KBM-7 (cell line): ENCODE data around the gene NPIPA7.
"Not testable (repeated sequence)": the region's sequence is repeated elsewhere in the genome, so short reads cannot be mapped to it uniquely, and the experiment has no call there.

Experiments
- DNase-seq: peaks from one replicate; pipeline ENCODE4 v3.0.0-alpha.2; 2015
- in situ Hi-C: fragments of 300-500 bp; cut with MboI; formaldehyde crosslinking; loops from 2 replicates; pipeline ENCODE4 v1.14.3; 2020; ENCODE audit warnings: low sequenced_read_pairs, low pct_unique_long_range_greater_than_20kb, mixed read lengths

The NPIPA7 gene

DNA sequence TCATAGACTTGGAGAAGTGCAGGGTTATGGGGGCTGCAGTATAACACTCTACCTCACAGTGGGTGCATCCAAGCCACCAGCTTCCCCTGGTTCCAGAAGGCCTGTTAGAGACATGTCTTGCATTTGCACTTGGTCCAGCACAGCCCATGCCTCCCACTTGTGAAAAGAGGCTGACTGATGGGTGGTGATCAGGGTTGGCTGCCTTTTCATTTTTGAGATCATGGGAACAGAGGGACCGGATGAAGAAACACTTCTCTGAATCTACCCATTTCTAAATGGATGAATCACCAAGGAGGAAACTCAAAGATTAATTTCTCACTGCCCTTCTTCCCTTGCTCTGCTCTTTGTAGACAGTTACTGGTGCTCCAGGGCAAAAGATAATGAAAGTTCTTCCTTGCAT, 34.8 kb downstream of the NPIPA7 start:
- DNase-seq, in situ Hi-C loops: not testable (repeated sequence)

DNA sequence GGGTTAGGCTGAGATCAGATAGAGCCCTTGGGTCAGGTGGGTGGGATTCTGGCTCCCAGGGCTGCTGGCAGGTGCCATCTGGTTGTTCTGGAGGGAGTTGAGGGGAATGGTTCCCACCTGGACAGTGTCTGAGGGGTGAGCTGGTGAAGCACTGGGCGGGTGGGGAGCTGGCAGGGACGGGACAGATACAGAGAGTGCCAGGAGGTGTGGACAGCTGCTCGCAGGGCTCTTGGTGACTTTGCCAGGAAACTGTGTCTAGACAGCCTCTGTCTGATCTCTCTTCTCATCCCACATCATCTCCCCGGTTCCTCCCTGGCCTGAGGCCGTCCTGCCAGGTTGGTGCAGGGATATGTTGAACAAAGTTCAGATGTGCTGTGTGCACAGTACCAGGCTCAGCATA, 38.1 kb downstream of the NPIPA7 start:
- in situ Hi-C loops, DNase-seq: not testable (repeated sequence)

DNA sequence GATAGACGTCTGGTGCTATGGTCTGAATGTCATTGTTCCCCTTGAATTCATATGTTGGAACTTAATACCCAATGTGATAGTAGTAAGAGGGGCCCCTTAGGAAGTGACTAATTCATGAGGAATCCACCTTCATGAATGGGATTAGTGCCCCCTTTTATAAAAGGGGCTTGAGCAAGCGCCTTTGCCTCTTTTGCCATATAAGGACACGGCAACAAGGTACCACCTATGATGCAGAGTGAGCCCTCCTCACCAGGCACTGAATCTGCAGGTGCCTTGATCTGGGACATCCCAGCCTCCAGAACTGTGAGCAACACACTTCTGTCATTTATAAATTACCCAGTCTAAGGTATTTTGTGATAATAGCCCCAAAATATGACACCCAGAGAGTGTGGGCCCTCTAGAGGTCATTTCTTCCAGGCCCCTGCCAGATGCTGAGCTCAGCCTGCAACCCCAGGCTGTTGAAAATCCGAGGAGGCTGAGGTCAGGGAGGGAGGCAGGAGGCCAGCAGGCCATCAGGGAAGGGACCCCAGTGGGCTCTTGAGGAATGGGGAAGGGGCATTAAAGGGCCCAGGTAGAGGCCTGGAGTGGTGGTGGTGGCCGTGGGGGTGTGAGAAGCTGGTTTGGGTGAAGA, 39.1 kb downstream of the NPIPA7 start:
- DNase-seq, in situ Hi-C loops: not testable (repeated sequence)

DNA sequence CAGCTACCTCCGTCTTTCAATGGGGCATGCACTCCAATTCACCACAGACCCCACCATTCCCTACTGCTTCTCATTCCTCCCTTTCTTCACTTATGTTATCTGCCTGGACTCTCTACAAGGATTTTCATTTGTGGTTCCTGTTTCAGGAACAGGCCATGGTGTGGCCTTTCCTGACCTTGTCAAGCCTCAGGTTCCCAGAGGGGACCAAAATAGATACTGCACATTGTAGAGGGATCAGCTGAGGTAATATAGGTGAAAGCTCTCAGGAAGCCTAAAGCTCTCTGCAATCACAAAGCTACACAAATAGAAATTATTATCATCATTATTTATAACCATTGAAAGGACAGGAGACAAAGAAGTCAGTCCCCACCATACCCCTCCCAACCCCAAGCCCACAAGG, 41.6 kb downstream of the NPIPA7 start:
- in situ Hi-C loops, DNase-seq: not testable (repeated sequence)

DNA sequence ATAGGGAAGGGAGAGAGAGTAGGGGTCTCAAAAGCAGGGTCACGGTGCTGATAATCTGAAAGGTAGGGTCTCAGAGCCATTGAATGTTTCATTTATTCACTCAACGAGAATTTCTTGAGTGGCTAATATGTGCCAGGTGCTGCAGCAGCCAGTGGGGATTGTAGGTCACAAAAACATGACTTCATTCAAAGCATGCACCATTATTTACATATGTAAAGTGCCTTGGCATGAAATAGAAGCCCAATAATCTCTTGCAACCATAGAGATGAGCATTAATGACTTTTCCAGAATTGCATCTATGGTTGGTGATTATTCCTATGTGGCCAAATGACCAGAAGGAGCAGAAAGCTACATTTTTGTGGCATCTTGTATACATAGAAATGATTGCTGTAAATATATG, 46.2 kb downstream of the NPIPA7 start:
- DNase-seq, in situ Hi-C loops: not testable (repeated sequence)

DNA sequence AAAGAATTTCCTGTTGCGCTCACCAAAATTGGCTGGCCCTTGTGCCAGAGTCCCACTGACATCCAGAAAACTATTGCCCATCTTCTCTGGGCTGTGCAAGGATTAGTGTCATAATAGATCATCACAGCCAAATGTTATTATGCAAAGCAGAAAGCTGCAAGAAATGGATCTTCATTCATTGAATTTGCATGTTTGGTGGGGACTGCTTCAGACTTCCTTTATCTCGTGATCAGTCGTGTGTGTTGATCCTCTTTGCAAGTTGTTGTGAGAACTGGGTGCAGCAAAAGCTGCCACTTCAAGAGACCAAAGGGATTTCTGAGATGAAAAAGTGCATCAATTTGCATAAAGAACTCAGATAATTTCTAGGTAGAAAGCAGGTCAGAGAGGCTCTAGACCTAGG, 52.2 kb downstream of the NPIPA7 start:
- in situ Hi-C loops, result not testable (repeated sequence)

DNA sequence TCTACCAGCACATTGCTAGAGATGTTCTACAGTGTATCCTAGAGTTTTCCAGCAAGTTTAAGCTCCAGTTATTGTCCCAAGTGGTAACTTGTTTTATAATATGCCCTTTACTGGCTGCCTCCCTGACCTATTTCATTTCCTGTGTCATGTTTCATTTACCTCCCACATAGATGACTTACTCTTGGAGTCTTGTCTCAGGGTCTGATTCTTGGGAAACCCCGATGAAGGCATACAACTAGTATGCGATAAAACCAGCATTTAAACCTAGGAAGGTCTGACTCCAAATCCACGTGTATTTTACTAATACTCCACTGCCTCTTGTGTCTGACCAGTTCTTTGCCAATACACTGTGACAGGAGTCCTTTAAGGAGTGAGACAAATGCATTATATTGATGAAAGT, 55.8 kb downstream of the NPIPA7 start:
- DNase-seq, in situ Hi-C loops: not testable (repeated sequence)

More for the DNA sequence above, 52.2 kb downstream of the NPIPA7 start:
- DNase-seq, result not testable (repeated sequence)

DNA sequence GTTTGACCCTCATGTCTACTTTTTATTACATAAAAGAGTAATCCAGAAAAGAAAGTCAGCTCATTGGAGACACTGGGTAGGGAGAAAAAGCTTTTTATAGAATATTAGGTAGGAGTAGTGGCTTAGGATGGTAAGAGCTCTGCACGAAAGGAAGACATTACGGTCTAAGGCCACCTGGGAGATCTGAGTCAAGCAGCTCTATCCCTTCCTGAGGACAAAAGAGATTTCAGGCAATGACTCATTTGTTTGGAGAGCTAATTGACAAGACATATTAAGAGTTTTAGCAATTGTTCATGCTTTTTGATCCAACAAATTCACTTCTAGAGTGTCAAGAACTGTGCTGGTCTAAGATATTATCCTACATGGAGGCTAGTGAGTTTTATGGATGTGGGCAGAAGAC, 62.5 kb downstream of the NPIPA7 start:
- DNase-seq, in situ Hi-C loops: not testable (repeated sequence)
